ENCODE results near the gene CTNNA1.

GRCh38 chr5:138938526-138938925, 185.3 kb downstream of the CTNNA1 start:
- TF ChIP-seq CTCF (IDR thresholded peaks at IDR 0.05) (no peak), POLR2A (IDR thresholded peaks at IDR 0.05) (no peak)

Data from body of pancreas (tissue), 4 donors.